ENCODE data around the gene PTBP2.

GRCh38 chr1:96861836-96862235, 140.3 kb downstream of the PTBP2 start:
- no peak for TF ChIP-seq CTCF (IDR thresholded peaks at IDR 0.05)
- TF ChIP-seq POLR2A (IDR thresholded peaks at IDR 0.05) = no peak

All from lower leg skin (tissue), 3 donors.